GM18907 (cell line): Measurements from ENCODE around the gene PRSS56.
"Not testable (repeated sequence)": the region's sequence is repeated elsewhere in the genome, so short reads cannot be mapped to it uniquely, and the experiment has no call there.

Experiments
- ATAC-seq: cut with Tn5 transposase; IDR thresholded peaks from one replicate; pipeline ENCODE4 v1.9.1; 2021; ENCODE audit warnings: mild to moderate bottlenecking, moderate library complexity; ENCODE audit not compliant: unreplicated experiment

PRSS56 gene

GRCh38 chr2:232568161-232568560 is 48.0 kb downstream of the PRSS56 start:
- ATAC-seq: no peak

- ATAC-seq: no peak
Observed at GRCh38 chr2:232569541-232569940, 49.4 kb downstream of the PRSS56 start.

DNA sequence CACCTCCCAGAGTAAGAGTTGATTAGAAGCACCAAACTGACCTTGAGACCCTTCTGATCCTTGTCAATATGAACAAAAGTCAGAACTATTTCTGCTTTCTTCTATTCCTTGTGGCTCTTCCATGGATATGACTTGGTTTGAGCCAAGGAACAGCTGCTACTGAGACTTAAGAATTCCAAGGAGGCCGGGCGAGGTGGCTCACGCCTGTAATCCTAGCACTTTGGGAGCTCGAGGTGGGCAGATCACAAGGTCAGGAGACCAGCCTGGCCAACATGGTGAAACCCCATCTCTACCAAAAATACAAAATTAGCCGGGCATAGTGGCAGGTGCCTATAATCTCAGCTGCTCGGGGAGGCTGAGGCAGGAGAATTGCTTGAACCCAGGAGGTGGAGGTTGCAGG is 50.3 kb downstream of the PRSS56 start:
- not testable (repeated sequence) for ATAC-seq

- ATAC-seq: no peak
Observed at GRCh38 chr2:232571026-232571474, 50.9 kb downstream of the PRSS56 start.

DNA sequence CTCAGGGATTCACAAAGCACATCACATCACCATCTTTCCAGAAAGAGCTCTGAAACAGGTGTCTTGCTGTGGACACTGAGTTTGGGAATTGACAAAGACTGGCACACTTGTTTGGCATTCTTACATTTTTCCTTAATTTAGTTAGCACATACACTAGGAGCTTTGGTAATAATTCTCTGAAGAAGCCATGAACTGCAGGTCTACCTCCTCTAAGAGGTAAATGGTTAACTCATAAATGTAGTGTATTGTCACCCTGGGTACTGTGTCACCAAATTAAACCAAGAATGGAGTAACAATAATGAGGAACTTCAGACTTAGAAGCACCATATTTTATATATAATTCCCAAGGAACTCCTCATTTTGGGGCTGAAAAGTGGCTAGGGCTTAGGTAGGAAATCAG is 52.9 kb downstream of the PRSS56 start:
- no peak for ATAC-seq

DNA sequence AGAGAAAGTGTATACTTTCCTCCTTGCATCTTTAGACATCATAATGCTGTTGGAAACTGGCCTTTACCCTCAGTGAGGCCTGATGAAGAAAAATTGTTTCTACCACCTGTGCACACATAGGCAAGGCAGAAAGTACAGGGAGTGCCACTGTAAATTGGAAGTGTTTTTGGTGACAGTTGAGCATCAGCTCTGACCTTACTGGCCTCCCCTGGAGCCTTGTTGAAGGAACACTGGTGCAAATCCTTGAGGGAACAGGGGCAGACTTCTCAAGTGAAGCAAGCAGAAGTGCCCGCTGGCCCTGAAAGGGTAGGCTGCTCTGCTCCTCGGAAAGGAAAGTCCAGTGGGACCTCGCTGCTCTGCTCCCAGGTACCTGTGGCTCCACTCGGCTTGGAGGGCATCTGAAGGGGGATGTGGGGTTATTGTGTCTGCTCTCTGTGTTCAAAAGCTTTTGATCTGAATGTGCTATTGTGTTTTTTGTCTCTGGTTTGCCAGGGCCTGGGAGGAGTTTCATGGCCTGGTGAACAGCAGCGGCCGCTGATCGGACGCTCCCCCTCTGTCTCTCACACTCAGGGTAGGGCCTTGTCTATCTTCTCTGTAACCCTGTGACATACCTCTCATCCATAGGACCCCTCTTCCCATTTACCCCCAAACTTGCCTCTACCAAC is 53.7 kb downstream of the PRSS56 start:
- no peak for ATAC-seq

DNA sequence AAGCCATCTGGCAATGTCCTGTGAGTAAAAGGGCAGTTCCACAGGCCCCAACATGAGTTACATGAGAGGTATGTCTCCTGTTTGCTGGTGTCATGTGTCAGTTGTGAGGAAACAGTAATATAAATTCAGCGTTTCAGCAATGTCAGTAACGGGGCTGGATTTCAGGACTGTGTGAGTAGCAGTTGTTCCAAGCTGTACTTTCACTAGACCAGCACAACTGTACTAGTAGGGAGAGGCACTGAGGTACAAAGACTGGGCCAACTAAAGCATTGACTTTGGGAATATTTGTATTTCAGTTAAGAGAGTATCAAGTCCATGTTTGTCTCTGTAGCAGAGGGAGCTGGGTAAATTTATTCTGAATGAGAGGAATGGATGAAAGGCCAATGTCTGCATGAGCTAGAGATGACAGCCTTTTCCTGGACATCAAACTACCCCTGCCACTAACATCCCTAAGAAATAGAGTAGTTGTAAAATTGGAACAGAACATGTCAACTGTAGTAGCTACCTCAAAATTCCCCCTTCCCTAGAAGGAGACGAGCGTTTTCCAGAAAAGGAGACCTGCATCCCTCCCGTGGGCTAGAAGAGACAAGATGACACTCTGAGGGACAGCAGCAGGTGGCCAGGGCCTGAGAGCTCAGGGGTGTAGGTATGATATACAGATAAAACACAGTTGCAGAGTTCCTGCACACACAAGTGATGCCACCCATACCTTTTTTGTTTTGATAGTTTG is 54.7 kb downstream of the PRSS56 start:
- no peak for ATAC-seq
